Immature natural killer cell (primary cell): ENCODE measurements around the gene NR4A2. TPM values are rescaled to one million over a fixed set of nuclear protein-coding genes. Genes with fewer than 3 reads are reported as not detected.
"Not testable (repeated sequence)": the region's sequence is repeated elsewhere in the genome, so short reads cannot be mapped to it uniquely, and the experiment has no call there.

Source experiments
- DNase-seq, 3 donors: peaks; one replicate each; pipeline ENCODE4 v3.0.0; 2022; ENCODE audit warnings: mixed read lengths in 1 of 3
- H3K27ac Mint-ChIP-seq, 6 donors: one replicate each; pipeline ENCODE4 v1.8.0; 2020; ENCODE audit warnings: mixed read lengths in 6 of 6, mild to moderate bottlenecking in 5 of 6, inconsistent platforms in 4 of 6, moderate library complexity in 3 of 6
- H3K27me3 Mint-ChIP-seq, 3 donors: one replicate each; pipeline ENCODE4 v1.8.0; 2020 to 2021; ENCODE audit warnings: low read depth in 3 of 3, mild to moderate bottlenecking in 3 of 3, mixed read lengths in 3 of 3, moderate library complexity in 3 of 3, inconsistent platforms in 1 of 3
- H3K36me3 Mint-ChIP-seq, 3 donors: one replicate each; pipeline ENCODE4 v1.8.0; 2020; ENCODE audit warnings: mixed read lengths in 3 of 3, inconsistent platforms in 2 of 3, mild to moderate bottlenecking in 2 of 3
- H3K4me1 Mint-ChIP-seq, 2 donors: one replicate each; pipeline ENCODE4 v1.8.0; 2020; ENCODE audit warnings: inconsistent platforms in 2 of 2, mild to moderate bottlenecking in 2 of 2, mixed read lengths in 2 of 2, moderate library complexity in 1 of 2
- H3K4me3 Mint-ChIP-seq, 5 donors: one replicate each; pipeline ENCODE4 v1.8.0; 2020; ENCODE audit warnings: mild to moderate bottlenecking in 5 of 5, mixed read lengths in 5 of 5, inconsistent platforms in 3 of 5, moderate library complexity in 3 of 5
- H3K9me3 Mint-ChIP-seq, 6 donors: one replicate each; pipeline ENCODE4 v1.8.0; 2020; ENCODE audit warnings: mild to moderate bottlenecking in 6 of 6, mixed read lengths in 6 of 6, inconsistent platforms in 4 of 6, moderate library complexity in 3 of 6
- polyA plus RNA-seq, 3 donors: library from polyadenylated mRNA; unstranded; fragments of 300-500 nt; fragmentation: Illumina TruSeq; gene quantifications; one replicate each; pipeline ENCODE4 v1.2.3, GENCODE V29; 2021

The NR4A2 gene
- polyA plus RNA-seq, 3 donors from 2014 or later: 21.0 to 46.7 (median 21.7) TPM

DNA sequence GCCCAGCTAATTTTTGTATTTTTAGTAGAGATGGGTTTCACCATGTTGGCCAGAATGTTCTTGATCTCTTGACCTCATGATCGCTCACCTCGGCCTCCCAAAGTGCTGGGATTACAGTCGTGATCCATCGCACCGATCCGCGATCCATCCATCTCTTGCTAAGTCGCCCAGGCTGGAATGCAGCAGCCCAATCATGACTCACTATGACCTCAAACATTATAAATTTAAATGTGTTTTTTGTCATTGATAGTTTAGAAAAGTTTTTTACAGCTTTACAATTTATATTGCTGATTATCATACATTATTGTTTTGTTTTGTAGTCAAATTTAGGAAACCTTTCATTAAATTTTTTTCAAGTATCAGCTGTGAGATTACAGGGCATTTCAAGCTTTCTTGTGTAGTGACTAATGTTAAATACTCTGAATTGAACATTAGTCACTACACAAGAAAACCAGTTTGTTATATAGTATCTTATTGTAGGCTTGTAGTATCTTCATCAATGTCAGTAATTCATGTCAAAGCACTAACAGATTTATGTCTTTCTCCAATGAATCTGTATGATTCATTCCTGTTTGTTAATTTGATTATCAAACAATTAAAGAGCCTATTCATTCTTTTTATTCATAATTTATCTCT lies 37.5 kb downstream of the NR4A2 start:
- H3K9me3 Mint-ChIP-seq: peaks cover 1 to 9% (median 4%) of the 10 kb centered on the region in 6 donors

DNA sequence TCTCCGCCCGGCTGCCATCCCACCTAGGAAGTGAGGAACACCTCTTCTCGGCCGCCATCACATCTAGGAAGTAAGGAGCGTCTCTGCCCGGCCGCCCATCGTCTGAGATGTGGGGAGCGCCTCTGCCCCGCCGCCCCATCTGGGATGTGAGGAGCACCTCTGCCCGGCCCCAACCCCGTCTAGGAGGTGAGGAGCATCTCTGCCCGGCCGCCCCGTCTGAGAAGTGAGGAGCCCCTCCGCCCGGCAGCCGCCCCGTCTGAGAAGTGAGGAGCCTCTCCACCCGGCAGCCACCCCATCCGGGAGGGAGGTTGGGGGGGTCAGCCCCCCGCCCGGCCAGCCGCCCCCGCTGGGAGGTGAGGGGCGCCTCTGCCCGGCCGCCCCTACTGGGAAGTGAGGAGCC lies 39.1 kb downstream of the NR4A2 start:
- H3K27me3 Mint-ChIP-seq: peaks cover 2 to 13% (median 13%) of the 10 kb centered on the region in 3 donors
- not testable (repeated sequence) for H3K27ac Mint-ChIP-seq, H3K4me1 Mint-ChIP-seq

More for the DNA sequence above, 37.5 kb downstream of the NR4A2 start:
- no peaks in the 10 kb centered on the region for H3K4me1 Mint-ChIP-seq
- DNase-seq: no peak
- peaks cover 0 to 4% (median 3%) of the 10 kb centered on the region in 3 donors for H3K36me3 Mint-ChIP-seq
- no peak overlapping the region for H3K4me3 Mint-ChIP-seq
- H3K27ac Mint-ChIP-seq: no peak overlapping the region
- peaks cover 8 to 17% (median 14%) of the 10 kb centered on the region in 3 donors for H3K27me3 Mint-ChIP-seq

GRCh38 chr2:156279446-156280150 lies 52.9 kb downstream of the NR4A2 start:
- Mint-ChIP-seq H3K27me3 (peaks cover 0 to 15% (median 7%) of the 10 kb centered on the region in 3 donors), H3K9me3 (no peaks in the 10 kb centered on the region), H3K4me1 (no peaks in the 10 kb centered on the region), H3K27ac (no peak overlapping the region), H3K36me3 (no peaks in the 10 kb centered on the region), H3K4me3 (no peak overlapping the region)
- no peak for DNase-seq

More for the DNA sequence above, 39.1 kb downstream of the NR4A2 start:
- not testable (repeated sequence) for H3K9me3 Mint-ChIP-seq, H3K4me3 Mint-ChIP-seq, H3K36me3 Mint-ChIP-seq, DNase-seq

Other genes starting within 250 kb of the NR4A2 start
- 10 to 100 TPM in 1 of 3 donors, 1 to 10 TPM in 2; 5.6 to 13.3 (median 6.5) TPM for gene GPD2, start 103.7 kb upstream of the NR4A2 start, polyA plus RNA-seq